IPS-18a (cell line): ENCODE results near the gene CCDC148.

Source experiments
- H3K27ac ChIP-seq: one replicate; pipeline ENCODE4 v1.5.1; 2013; ENCODE audit warnings: low read length
- H3K27me3 ChIP-seq: one replicate; pipeline ENCODE4 v1.6.1; 2013; ENCODE audit warnings: mild to moderate bottlenecking, low read length; ENCODE audit not compliant: control insufficient read depth, insufficient read depth
- H3K36me3 ChIP-seq: one replicate; pipeline ENCODE4 v1.6.1; 2013; ENCODE audit warnings: low read depth, low read length; ENCODE audit not compliant: control insufficient read depth
- H3K4me1 ChIP-seq: one replicate; pipeline ENCODE4 v1.6.1; 2013; ENCODE audit warnings: low read depth, low read length; ENCODE audit not compliant: control insufficient read depth
- H3K4me3 ChIP-seq: one replicate; pipeline ENCODE4 v1.5.1; 2013; ENCODE audit warnings: low read length
- H3K9ac ChIP-seq: one replicate; pipeline ENCODE4 v1.6.1; 2013; ENCODE audit warnings: mild to moderate bottlenecking, low read length, moderate library complexity
- H3K9me3 ChIP-seq: one replicate; pipeline ENCODE4 v1.6.1; 2013; ENCODE audit warnings: low read depth, low read length; ENCODE audit not compliant: control insufficient read depth

The CCDC148 gene

DNA sequence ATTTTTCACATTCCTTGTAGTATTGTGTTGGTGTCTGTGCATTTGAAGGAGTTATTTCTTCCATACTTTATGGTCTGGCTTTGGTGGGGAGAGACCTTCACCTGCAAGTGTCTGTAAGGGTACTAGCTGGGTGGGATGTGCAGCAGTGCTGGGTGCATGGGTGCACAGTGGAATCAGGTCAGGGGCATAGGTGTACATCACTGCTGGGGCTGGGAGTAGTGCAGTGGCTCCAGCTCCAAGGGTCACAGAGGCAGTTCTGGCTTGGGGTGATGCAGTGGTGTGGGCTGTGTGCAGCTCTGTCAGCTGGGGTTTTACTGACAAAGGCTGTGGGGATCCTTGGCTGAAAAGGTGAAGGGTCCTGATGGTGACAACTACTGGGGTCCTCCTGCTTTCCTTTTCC, 44.8 kb downstream of the CCDC148 start:
- Histone ChIP-seq H3K4me3 (no peak overlapping the region), H3K4me1 (peaks cover 12% of the 10 kb centered on the region), H3K9ac (no peak overlapping the region), H3K27ac (no peak overlapping the region), H3K27me3 (peaks cover 38% of the 10 kb centered on the region), H3K36me3 (no peaks in the 10 kb centered on the region), H3K9me3 (peaks cover 4% of the 10 kb centered on the region)

DNA sequence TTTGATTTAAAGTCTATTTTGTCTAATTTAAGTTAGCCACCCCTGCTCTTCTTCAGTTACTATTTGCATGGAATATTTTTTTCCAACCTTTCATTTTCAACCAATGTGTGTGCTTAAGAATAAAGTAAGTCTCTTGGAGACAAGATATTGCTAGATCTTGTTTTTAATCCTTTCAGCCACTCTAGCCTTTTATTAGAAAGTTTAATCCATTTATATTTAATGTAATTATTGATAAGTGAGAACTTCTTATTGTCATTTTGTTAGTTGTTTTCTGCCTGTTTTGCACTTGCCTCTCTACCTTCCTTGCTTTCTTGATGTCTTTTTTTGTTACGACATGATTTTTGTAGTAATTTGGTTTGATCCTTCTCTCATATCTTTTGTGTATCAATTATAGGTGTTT, 46.4 kb downstream of the CCDC148 start:
- H3K27ac ChIP-seq = no peak overlapping the region
- H3K4me3 ChIP-seq = no peak overlapping the region
- peaks cover 12% of the 10 kb centered on the region for H3K4me1 ChIP-seq
- H3K9me3 ChIP-seq = no peaks in the 10 kb centered on the region
- H3K36me3 ChIP-seq = no peaks in the 10 kb centered on the region
- H3K9ac ChIP-seq = no peak overlapping the region
- peaks cover 38% of the 10 kb centered on the region for H3K27me3 ChIP-seq

DNA sequence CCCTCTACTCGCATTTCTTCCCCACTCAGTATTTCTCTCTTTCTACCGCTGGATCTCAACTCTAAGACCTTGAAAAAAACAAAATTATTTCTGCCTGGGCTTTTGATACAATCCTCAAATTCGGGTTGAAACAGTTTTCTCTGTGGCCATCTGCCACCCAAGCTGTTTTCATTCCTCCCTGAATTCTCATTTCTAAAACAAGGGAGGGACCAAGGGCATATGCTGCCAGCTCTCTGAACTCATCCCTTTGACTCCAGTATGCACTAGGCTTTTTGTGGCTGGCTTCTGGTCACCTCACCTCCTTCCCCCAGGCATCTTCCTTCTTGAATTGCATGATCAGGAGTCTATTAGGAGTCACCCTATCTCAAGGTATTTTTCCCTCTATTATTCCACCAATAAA, 49.5 kb downstream of the CCDC148 start:
- Histone ChIP-seq H3K36me3 (no peaks in the 10 kb centered on the region), H3K4me1 (peaks cover 5% of the 10 kb centered on the region), H3K4me3 (no peak overlapping the region), H3K27ac (no peak overlapping the region), H3K9me3 (no peaks in the 10 kb centered on the region), H3K27me3 (peaks cover 7% of the 10 kb centered on the region), H3K9ac (no peak overlapping the region)

DNA sequence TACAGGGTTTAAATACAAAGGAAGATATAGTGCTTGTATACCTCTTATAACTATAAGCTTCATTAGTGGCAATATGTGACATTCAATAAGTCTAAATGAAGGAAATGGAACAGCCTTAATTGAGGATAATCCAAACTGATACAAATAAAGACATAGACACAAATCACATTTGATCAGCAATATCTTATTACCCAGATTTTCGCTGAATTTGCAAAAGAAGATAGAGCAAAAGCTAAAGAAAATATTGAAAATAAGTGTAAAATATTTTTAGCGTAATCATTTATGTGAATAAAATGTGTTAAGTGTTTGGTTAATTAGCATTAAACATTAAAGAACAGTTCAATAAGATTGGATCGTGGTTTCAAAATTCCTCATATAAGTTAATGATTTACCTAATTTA, 51.2 kb downstream of the CCDC148 start:
- H3K36me3 ChIP-seq = no peaks in the 10 kb centered on the region
- H3K4me1 ChIP-seq = peaks cover 5% of the 10 kb centered on the region

DNA sequence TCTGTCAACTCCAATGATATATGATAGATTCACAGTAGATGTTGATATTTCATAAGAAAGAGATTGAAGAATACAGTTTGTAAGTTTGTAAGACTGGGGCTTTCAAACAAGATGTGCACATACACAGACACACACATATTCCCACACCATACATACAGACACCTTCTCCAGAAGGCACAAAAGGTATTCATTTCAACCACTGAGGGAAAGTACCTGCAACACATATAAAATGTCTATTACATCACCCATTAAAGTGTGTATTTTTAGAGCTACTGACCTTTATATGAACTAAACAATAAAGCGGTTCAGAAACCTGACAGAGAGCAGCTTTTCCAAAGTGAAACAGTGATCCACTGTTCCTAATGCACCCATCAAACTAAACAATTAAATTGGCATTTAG, 53.3 kb downstream of the CCDC148 start:
- H3K9ac ChIP-seq = no peak overlapping the region
- no peaks in the 10 kb centered on the region for H3K36me3 ChIP-seq
- no peaks in the 10 kb centered on the region for H3K27me3 ChIP-seq
- H3K27ac ChIP-seq = no peak overlapping the region
- H3K4me3 ChIP-seq = no peak overlapping the region
- H3K9me3 ChIP-seq = no peaks in the 10 kb centered on the region
- peaks cover 5% of the 10 kb centered on the region for H3K4me1 ChIP-seq

More for the DNA sequence above, 51.2 kb downstream of the CCDC148 start:
- Histone ChIP-seq H3K9me3 (no peaks in the 10 kb centered on the region), H3K27ac (no peak overlapping the region), H3K27me3 (no peaks in the 10 kb centered on the region), H3K4me3 (no peak overlapping the region), H3K9ac (no peak overlapping the region)

DNA sequence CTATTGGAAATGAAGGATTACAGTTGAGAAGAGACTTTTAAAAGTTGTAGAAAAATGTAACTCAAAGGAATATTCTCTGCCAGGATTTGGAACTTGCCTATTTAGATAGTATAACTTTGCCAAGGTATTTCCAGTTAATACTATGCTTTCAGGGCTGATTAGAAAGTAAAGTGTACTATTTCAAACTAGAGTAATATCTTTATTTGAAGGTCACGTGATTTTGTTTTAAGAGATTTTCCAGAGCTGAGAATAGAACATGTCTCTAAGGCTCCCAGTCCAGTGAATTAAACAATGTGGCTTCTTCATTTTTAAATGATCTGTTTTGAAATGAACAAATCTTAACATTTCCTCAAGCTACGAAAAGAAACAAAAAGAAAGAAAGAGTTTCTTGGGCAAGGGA, 53.9 kb downstream of the CCDC148 start:
- H3K4me3 ChIP-seq = no peak overlapping the region
- H3K27ac ChIP-seq = no peak overlapping the region
- H3K27me3 ChIP-seq = no peaks in the 10 kb centered on the region
- H3K9me3 ChIP-seq = no peaks in the 10 kb centered on the region
- no peaks in the 10 kb centered on the region for H3K36me3 ChIP-seq
- H3K4me1 ChIP-seq = peaks cover 5% of the 10 kb centered on the region
- H3K9ac ChIP-seq = no peak overlapping the region

DNA sequence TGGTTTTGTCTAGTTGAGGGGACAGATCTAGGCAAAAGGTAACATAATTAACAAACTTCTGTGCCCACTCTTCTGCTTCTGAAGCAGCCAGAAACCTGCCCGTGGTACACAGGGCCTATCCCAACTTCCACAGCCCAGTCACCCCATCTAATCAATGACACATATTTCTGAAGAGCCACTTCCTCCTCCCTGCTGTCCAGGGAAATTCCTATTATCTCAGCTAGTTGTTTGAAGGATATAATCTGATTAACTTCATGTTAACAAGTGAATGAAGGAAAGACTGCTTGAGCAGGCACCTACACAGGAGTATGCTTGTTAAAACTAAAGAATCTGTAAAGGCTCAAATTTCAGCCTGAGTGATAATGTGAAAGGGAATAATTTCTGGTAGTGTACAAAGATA, 61.4 kb downstream of the CCDC148 start:
- H3K9me3 ChIP-seq = no peaks in the 10 kb centered on the region
- no peaks in the 10 kb centered on the region for H3K4me1 ChIP-seq
- H3K27ac ChIP-seq = no peak overlapping the region
- H3K9ac ChIP-seq = no peak overlapping the region
- no peak overlapping the region for H3K4me3 ChIP-seq
- no peaks in the 10 kb centered on the region for H3K27me3 ChIP-seq
- H3K36me3 ChIP-seq = no peaks in the 10 kb centered on the region

DNA sequence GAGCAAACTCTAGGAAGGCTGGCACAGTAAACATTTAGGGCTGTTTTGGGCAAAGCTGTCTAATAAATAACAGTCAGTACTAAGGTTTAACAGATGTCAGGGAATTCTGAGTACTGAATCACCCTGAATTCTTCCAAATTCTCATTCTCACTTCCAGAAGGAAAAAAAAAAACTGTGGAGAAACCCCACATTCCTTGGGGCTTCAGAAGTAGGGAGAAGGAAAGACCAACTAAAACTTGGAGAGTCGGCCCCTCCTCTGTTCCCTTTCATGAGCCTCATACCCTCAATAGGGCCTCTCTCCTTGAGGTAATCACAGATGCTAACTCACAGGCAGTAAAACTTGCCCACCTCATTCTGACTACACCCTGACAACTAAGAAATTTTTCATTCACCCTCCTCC, 62.1 kb downstream of the CCDC148 start:
- no peaks in the 10 kb centered on the region for H3K9me3 ChIP-seq
- H3K36me3 ChIP-seq = no peaks in the 10 kb centered on the region
- H3K27ac ChIP-seq = no peak overlapping the region
- H3K4me3 ChIP-seq = no peak overlapping the region
- no peaks in the 10 kb centered on the region for H3K4me1 ChIP-seq
- no peaks in the 10 kb centered on the region for H3K27me3 ChIP-seq
- H3K9ac ChIP-seq = no peak overlapping the region

DNA sequence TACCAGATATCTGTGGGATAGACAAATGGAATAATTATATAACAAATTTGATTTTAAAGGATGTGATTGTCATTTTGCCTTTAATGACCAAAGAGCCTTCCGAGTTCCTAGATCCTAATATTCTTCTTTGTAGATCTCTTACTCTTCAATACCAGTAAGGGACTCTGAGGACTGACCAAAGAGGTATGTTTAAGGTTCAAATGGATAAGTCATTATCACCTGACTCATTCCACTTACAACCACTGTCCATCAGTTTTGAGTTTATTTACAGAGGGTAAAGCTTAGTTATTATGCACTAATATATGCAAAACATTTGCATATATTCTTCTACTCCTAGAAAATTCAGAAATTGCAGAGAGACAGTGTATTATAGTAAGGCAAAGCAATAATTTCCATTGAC, 62.7 kb downstream of the CCDC148 start:
- no peak overlapping the region for H3K4me3 ChIP-seq
- no peak overlapping the region for H3K9ac ChIP-seq
- no peak overlapping the region for H3K27ac ChIP-seq
- no peaks in the 10 kb centered on the region for H3K4me1 ChIP-seq
- no peaks in the 10 kb centered on the region for H3K36me3 ChIP-seq
- H3K27me3 ChIP-seq = no peaks in the 10 kb centered on the region
- no peaks in the 10 kb centered on the region for H3K9me3 ChIP-seq

DNA sequence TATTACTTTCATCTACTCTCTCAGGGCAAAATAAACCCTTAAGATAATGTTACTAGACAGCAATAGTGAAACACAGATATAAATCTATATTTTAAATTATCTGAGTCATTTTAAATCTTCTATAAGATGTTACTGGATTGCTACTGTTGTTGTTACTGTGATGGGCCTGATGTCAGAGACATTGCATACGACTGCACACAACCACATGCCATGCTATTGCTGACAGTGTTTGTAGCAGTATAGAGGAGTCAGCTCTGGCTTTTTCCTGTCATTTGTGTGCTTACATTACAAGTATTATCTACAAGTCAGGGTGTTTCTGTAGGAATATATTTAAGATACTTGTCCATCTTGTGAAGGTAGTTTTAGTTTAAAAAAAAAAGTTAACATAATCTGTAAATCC, 63.9 kb downstream of the CCDC148 start:
- H3K9ac ChIP-seq = no peak overlapping the region
- H3K36me3 ChIP-seq = no peaks in the 10 kb centered on the region
- no peak overlapping the region for H3K4me3 ChIP-seq
- H3K9me3 ChIP-seq = no peaks in the 10 kb centered on the region
- H3K27me3 ChIP-seq = no peaks in the 10 kb centered on the region
- no peaks in the 10 kb centered on the region for H3K4me1 ChIP-seq
- no peak overlapping the region for H3K27ac ChIP-seq

DNA sequence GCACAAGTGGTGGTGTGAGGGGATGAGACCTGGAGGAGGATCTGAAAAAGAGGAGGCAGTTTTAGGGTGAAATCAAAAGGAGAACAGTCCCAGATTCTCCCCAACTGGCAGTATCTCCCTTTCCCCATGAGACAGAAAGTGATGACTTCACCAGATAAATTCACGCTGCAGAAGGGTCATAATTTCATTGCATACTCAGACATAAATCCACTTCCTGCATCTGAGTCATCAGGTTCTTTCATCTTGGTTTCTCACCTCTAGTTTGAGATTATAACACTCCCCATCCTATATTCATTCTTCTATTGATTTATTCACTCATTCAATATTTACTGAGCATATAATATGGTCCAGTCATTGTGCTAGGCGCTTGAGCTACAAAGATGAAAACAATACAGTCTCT, 64.7 kb downstream of the CCDC148 start:
- no peaks in the 10 kb centered on the region for H3K27me3 ChIP-seq
- no peak overlapping the region for H3K27ac ChIP-seq
- no peaks in the 10 kb centered on the region for H3K9me3 ChIP-seq
- H3K4me3 ChIP-seq = no peak overlapping the region
- H3K36me3 ChIP-seq = no peaks in the 10 kb centered on the region
- no peaks in the 10 kb centered on the region for H3K4me1 ChIP-seq
- H3K9ac ChIP-seq = no peak overlapping the region

DNA sequence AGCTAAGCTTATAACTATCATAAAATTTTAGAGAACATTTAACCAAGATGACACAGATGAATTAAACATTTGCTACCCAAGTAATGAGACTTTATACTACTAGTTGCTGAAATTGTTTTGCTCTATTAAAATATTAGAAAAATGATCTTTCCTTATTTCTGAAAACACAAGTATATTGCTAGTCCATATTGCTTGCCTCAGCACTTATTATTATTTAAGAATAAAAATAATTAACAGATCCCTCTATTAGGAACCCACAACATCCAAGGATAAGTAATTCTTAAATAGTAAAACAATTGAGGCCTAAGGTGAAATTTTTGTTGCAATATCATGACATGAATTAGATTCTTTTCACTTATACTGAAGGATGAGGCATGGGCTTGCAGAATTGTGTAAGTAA, 65.2 kb downstream of the CCDC148 start:
- Histone ChIP-seq H3K9me3 (no peaks in the 10 kb centered on the region), H3K36me3 (no peaks in the 10 kb centered on the region), H3K27ac (no peak overlapping the region), H3K27me3 (no peaks in the 10 kb centered on the region), H3K9ac (no peak overlapping the region), H3K4me3 (no peak overlapping the region), H3K4me1 (no peaks in the 10 kb centered on the region)
